Fibroblast of mammary gland (primary cell): ENCODE results near the gene UBAP2L.
A peak's percentile ranks its signal among the peaks of the same experiment; 100 is the strongest.

Source experiments
- DNase-seq: peaks from one replicate; pipeline ENCODE4 v3.0.0-alpha.2; 2010; ENCODE audit warnings: low read depth
- H3K4me3 ChIP-seq: 2 replicates; pipeline ENCODE4 v1.5.1; 2011; ENCODE audit warnings: low read depth, mild to moderate bottlenecking, low read length, moderate library complexity; ENCODE audit not compliant: control insufficient read depth
- CTCF ChIP-seq: conservative IDR thresholded peaks from 2 replicates; pipeline ENCODE4 v1.5.1; 2011; ENCODE audit warnings: low read depth, low read length, inconsistent platforms; ENCODE audit not compliant: control insufficient read depth, insufficient read depth

Gene UBAP2L

GRCh38 chr1:154213274-154213673, 7.5 kb upstream of the UBAP2L start:
- peak; percentile 75 for DNase-seq
- no peak for TF ChIP-seq CTCF
- no peak overlapping the region for H3K4me3 ChIP-seq

GRCh38 chr1:154218545-154218944, 2.2 kb upstream of the UBAP2L start:
- no peak overlapping the region for H3K4me3 ChIP-seq
- no peak for DNase-seq
- no peak for TF ChIP-seq CTCF

GRCh38 chr1:154219541-154219940, 1.2 kb upstream of the UBAP2L start:
- TF ChIP-seq CTCF = no peak
- peak; percentile 41 for DNase-seq
- H3K4me3 ChIP-seq = peak overlapping the region; percentile 94

DNA sequence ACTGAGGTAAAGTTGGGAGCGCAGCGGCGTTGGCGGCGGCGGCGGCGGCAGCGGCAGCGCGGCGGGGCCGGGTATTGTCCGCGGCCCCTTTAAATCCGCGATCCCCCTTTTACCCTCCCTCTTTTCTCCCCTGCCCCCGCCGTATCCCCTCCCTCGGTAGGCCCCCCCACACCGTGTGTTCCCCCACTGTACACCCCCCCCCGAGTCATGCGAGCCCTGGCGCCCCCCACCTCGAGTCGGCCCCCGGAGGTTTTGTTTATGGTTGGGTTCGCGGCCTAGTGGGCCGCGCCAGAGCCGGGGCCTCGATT, 169 bp downstream of the UBAP2L start:
- DNase-seq = no peak
- peak overlapping the region; percentile 62 for H3K4me3 ChIP-seq
- TF ChIP-seq CTCF = no peak

DNA sequence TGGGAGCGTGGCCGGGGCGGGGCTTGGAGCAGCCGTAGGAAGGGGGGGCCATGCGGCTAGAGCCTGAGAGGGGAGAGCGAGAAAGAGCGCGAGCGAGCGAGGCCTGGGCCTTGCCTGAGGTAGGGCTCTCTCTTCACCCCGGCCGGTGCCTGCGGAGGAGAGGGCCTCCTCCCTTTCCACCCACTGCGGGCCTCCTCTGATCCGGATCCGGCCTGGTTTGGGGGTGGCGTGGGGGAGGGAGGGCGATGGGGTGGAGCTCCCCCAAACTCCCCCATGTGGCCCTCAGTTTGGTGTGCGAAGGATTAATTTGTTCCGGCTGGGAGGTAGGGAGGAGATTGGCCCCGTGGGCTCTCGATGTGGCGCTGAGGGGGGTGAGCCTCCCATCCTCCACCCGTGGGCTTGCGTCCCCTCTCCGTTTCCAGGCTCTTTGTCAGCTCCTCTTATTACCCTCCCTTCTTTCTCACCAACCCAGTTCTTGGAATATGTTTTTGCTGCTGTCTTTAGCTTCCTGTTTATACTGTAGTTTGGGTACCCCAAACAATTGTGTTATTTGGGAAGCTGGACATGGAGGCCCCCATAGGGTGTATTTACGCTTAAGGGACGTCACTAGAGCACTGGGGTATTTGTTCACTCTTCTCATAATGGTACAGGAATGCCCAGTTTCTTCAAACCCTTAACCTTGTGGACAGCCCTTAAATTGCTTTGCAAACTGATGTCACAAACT, 685 bp downstream of the UBAP2L start:
- TF ChIP-seq CTCF = no peak
- DNase-seq = peak; percentile 73
- H3K4me3 ChIP-seq = peak overlapping the region; percentile 62

- no peak for DNase-seq
- H3K4me3 ChIP-seq = peak overlapping the region; percentile 62
- TF ChIP-seq CTCF = no peak
These were observed 1.8 kb downstream of the UBAP2L start for GRCh38 chr1:154222518-154222917.

DNA sequence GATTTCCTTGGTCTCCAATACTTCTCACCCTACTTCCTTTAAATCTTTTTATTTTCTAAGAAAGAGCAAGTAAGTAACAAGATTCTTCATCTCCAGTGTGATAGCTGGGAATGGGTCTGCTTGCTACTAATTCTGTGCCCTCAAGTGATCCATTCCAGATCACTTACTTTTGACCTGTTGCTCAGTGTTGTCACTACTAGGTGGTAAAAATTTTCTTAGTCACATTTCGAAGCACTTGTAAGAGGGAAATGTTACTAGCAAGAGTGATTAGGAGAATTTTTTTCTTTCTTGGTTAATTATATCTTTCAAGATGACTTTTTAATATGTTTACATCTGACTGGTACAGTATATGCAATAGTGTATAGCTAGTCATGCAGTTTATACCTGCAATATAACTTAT, 2.2 kb downstream of the UBAP2L start:
- TF ChIP-seq CTCF = no peak
- DNase-seq = no peak
- H3K4me3 ChIP-seq = no peak overlapping the region
